Progenitor cell of endocrine pancreas (in vitro differentiated cells): ENCODE results near the gene TRMT1L. TPM values are rescaled to one million over a fixed set of nuclear protein-coding genes. Genes with fewer than 3 reads are reported as not detected.

Experiments
- DNase-seq: peaks from one replicate; pipeline ENCODE4 v3.0.0; 2021; ENCODE audit warnings: low spot score; ENCODE audit not compliant: unreplicated experiment
- H3K27ac Mint-ChIP-seq: 2 replicates; pipeline ENCODE4 v1.8.0; 2021; ENCODE audit warnings: mild to moderate bottlenecking, moderate library complexity, mixed read lengths
- H3K27me3 Mint-ChIP-seq: 2 replicates; pipeline ENCODE4 v1.8.0; 2021; ENCODE audit warnings: mixed read lengths
- H3K36me3 Mint-ChIP-seq: 2 replicates; pipeline ENCODE4 v1.8.0; 2022; ENCODE audit warnings: mixed read lengths; ENCODE audit not compliant: insufficient read depth
- H3K4me1 Mint-ChIP-seq: 2 replicates; pipeline ENCODE4 v1.8.0; 2021; ENCODE audit warnings: low read depth, mixed read lengths
- H3K4me3 Mint-ChIP-seq: 2 replicates; pipeline ENCODE4 v1.8.0; 2021; ENCODE audit warnings: low read depth, mild to moderate bottlenecking, moderate library complexity, mixed read lengths
- H3K9me3 Mint-ChIP-seq: 2 replicates; pipeline ENCODE4 v1.8.0; 2021; ENCODE audit warnings: low read depth, mixed read lengths
- total RNA-seq: library from RNA; stranded (reverse); gene quantifications from 2 replicates; pipeline ENCODE4 v1.2.1, GENCODE V29; 2021
- TF ChIP-seq, protein P1 (sequence below): fragments of 200-600 bp; sonication (generic); IDR thresholded peaks from one replicate; pipeline ENCODE4 v1.5.0; 2021; ENCODE audit warnings: antibody characterized with exemption, mild to moderate bottlenecking; ENCODE audit not compliant: unreplicated experiment

Gene TRMT1L
- total RNA-seq, 1 donor from 2014 or later, result 30.6 TPM

GRCh38 chr1:185144233-185144632, 12.5 kb downstream of the TRMT1L start:
- peaks cover 19% of the 10 kb centered on the region for H3K36me3 Mint-ChIP-seq
- TF ChIP-seq, protein P1, sequence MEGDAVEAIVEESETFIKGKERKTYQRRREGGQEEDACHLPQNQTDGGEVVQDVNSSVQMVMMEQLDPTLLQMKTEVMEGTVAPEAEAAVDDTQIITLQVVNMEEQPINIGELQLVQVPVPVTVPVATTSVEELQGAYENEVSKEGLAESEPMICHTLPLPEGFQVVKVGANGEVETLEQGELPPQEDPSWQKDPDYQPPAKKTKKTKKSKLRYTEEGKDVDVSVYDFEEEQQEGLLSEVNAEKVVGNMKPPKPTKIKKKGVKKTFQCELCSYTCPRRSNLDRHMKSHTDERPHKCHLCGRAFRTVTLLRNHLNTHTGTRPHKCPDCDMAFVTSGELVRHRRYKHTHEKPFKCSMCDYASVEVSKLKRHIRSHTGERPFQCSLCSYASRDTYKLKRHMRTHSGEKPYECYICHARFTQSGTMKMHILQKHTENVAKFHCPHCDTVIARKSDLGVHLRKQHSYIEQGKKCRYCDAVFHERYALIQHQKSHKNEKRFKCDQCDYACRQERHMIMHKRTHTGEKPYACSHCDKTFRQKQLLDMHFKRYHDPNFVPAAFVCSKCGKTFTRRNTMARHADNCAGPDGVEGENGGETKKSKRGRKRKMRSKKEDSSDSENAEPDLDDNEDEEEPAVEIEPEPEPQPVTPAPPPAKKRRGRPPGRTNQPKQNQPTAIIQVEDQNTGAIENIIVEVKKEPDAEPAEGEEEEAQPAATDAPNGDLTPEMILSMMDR, result no peak
- H3K4me3 Mint-ChIP-seq, result no peak overlapping the region
- DNase-seq, result no peak
- H3K27me3 Mint-ChIP-seq, result no peaks in the 10 kb centered on the region
- no peaks in the 10 kb centered on the region for H3K4me1 Mint-ChIP-seq
- H3K27ac Mint-ChIP-seq, result no peak overlapping the region
- H3K9me3 Mint-ChIP-seq, result no peaks in the 10 kb centered on the region

DNA sequence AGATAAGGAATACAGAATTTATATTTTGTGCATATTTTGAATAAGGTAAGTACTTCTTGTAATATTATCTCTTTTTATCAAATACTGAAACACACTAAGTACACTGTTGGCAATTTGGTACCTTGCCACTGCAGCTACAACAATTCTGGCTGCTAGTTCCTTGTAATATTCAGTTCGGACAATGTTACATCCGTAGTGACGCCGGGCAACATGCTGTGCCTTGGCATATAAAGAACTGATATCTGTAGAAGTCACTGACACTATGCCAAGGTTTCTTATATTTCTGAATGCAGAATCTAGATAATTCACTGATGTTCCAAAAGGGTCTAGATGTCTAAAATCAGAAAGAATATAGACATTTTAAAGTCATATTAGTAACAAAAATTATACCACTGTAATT, 17.5 kb downstream of the TRMT1L start:
- H3K27me3 Mint-ChIP-seq, result no peaks in the 10 kb centered on the region
- no peaks in the 10 kb centered on the region for H3K9me3 Mint-ChIP-seq
- no peak overlapping the region for H3K4me3 Mint-ChIP-seq
- TF ChIP-seq, protein P1, result no peak
- H3K4me1 Mint-ChIP-seq, result no peaks in the 10 kb centered on the region
- DNase-seq, result no peak
- no peak overlapping the region for H3K27ac Mint-ChIP-seq
- peaks cover 23% of the 10 kb centered on the region for H3K36me3 Mint-ChIP-seq

- no peaks in the 10 kb centered on the region for H3K4me1 Mint-ChIP-seq
- no peak overlapping the region for H3K4me3 Mint-ChIP-seq
- peaks cover 33% of the 10 kb centered on the region for H3K36me3 Mint-ChIP-seq
Observed at GRCh38 chr1:185137896-185138545, 18.7 kb downstream of the TRMT1L start.

DNA sequence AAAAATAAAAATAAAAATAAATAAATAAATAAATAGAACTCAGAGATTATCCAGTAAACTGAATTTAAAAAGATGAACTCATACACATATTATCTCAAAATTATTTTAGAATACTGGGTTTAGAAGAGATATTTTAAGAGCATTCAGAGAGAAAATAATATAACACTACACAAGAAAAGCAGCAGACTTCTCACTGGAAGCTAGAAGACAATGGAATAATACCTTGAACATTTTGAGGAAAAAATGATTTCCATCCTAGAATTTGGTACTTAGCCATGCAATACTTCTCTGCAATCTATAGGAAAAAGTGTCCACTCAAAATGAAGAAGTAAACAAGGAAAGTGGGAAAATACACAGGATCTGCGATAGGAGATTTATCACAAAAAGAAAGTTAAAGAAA, 24.2 kb downstream of the TRMT1L start:
- DNase-seq, result no peak
- Mint-ChIP-seq H3K4me3 (no peak overlapping the region), H3K36me3 (peaks cover 41% of the 10 kb centered on the region), H3K27ac (no peak overlapping the region), H3K27me3 (no peaks in the 10 kb centered on the region), H3K9me3 (peaks cover 12% of the 10 kb centered on the region), H3K4me1 (no peaks in the 10 kb centered on the region)
- TF ChIP-seq, protein P1, result no peak

More at GRCh38 chr1:185137896-185138545, 18.7 kb downstream of the TRMT1L start:
- no peak for DNase-seq
- TF ChIP-seq, protein P1, result no peak
- H3K27ac Mint-ChIP-seq, result no peak overlapping the region
- H3K27me3 Mint-ChIP-seq, result no peaks in the 10 kb centered on the region
- peaks cover 4% of the 10 kb centered on the region for H3K9me3 Mint-ChIP-seq

DNA sequence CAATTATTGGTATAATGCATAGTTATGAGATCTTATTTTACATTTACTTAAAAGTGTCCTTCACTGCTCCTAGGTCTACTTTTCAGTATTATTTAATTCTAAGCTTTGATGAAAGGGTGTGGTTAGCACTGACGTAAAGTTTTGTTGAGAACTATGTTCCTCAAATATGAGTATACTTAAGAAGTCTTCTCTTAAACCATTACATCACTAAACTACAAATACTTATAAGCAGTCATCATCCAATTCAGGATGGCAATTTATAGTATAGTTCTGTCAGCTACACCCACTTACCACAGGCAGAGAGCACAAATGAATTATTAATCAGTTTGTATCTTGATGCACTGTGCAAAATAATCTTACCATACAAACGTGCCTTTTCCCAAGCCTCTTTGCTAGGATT, 27.0 kb downstream of the TRMT1L start:
- peaks cover 35% of the 10 kb centered on the region for H3K36me3 Mint-ChIP-seq
- DNase-seq, result no peak
- H3K4me1 Mint-ChIP-seq, result no peaks in the 10 kb centered on the region
- H3K4me3 Mint-ChIP-seq, result no peak overlapping the region
- H3K27me3 Mint-ChIP-seq, result no peaks in the 10 kb centered on the region
- TF ChIP-seq, protein P1, result no peak
- peaks cover 12% of the 10 kb centered on the region for H3K9me3 Mint-ChIP-seq
- no peak overlapping the region for H3K27ac Mint-ChIP-seq
